Measurements from ENCODE around the gene ITPR3. TPM values are rescaled to one million over a fixed set of nuclear protein-coding genes. Genes with fewer than 3 reads are reported as not detected.
A peak's percentile ranks its signal among the peaks of the same experiment; 100 is the strongest.
"Not testable (repeated sequence)": the region's sequence is repeated elsewhere in the genome, so short reads cannot be mapped to it uniquely, and the experiment has no call there.

Gene ITPR3
- polyA plus RNA-seq, 5 donors, result 56.2 to 87.2 (median 77.9) TPM

- DNase-seq, result peak in 1 of 2 donors; percentile 55
These were observed 31.2 kb upstream of the ITPR3 start for GRCh38 chr6:33589731-33590530.

DNA sequence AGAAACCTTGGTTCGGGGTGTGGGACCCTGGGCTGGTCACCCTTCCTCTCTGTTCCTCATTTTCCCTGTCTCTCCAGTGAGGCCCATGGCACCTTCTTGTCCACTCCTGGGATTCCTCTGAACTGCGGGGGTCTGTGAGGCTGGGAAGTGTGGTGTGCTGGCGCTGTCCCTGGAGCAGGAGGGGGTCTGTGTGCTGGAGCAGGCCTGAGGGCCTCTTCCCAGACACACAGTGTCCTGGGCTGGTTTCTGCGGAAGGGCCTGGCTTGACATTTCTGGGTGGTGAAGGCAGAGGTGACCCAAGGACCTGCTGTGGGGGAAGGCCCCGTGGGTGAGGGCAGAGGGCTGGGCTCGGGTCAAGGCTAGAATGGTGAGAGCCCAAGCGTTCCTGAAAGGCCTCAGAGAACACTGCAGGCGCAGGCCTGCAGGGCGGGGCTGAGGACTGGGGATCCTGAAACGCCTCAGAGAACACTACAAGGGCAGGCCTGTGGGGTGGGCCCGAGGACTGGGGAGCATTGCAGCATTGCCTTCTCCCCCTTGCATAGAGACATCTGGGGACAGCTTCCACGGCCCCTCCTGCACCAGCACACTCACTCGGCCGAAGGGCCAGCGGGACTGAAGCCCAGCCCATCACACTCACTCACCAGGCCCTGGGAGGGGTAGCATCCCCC, 30.5 kb upstream of the ITPR3 start:
- no peak for DNase-seq

GRCh38 chr6:33591424-33592032, 29.6 kb upstream of the ITPR3 start:
- no peak for DNase-seq

GRCh38 chr6:33592280-33592594, 28.9 kb upstream of the ITPR3 start:
- no peak for DNase-seq

DNA sequence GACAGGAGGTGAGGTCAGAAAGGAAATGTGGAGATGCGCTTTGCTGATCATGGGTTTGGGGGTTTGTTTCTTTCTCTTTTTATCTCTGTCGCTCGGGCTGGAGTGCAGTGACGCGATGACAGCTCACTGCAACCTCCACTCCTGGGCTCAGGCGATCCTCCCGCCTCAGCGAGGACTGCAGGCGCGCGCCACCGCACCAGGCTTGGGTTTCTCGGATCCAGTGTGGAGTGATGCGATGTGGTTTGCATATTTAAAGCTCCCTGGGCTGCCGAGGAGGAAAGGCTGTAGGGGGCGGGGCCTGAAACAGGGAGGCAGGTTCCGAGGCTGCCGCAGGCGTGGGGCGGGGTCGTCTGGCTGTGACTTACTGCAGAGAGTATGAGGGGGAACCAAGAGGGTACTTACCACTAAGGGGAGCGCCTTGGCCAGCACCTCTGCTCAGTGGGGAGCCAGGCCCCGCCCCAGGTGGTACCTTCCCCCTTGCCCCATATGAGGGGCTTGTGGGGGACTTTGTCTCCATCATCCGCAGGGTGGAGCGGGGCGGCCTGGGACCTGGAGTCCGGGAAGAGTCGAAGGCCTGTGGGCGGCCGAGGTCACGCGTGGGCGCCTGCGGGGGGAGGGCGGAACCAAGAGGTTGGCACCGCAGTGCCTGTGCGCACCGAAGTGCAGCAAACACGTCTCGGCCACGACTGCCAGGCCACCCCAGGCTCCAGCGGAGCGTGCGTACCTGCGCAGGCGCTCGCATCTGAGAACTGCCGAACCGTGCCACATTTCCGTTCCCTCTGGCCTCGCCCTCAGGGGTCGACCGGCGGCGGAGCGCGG, 28.3 kb upstream of the ITPR3 start:
- DNase-seq, result no peak

DNA sequence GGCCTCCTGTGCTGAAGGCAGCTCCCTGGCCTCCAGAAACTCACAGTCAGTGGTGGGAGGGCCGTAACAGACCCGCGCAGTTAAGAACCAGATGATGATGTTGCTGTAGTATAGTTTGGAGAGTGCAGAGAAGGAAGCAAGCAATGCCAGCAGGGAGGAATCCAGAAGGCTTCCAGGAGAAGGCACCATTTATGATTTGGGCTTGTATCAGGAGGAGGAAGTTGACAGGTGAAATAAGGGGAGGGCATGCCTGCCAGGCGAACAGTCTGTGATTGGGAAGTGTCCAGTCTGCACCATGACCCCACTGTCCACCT, 27.8 kb upstream of the ITPR3 start:
- DNase-seq, result no peak

GRCh38 chr6:33595001-33595846, 25.9 kb upstream of the ITPR3 start:
- no peak for DNase-seq

DNA sequence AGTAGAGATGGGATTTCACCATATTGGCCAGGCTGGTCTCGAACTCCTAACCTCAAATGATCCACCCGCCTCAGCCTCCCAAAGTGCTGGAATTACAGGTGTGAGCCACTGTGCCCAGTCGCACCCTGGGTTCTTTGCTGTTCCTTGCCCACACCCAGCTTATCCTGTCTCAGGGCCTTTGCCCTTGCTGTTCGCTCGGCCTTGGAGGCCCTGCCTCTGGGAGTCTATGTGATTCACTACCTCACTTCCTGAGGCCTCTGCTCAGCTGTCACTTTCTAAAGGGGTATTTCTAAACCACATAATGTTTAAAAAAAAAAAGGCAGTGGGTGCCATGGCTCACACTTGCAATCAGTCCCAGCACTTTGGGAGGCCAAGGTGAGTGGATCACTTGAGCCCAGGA, 24.2 kb upstream of the ITPR3 start:
- not testable (repeated sequence) for DNase-seq

DNA sequence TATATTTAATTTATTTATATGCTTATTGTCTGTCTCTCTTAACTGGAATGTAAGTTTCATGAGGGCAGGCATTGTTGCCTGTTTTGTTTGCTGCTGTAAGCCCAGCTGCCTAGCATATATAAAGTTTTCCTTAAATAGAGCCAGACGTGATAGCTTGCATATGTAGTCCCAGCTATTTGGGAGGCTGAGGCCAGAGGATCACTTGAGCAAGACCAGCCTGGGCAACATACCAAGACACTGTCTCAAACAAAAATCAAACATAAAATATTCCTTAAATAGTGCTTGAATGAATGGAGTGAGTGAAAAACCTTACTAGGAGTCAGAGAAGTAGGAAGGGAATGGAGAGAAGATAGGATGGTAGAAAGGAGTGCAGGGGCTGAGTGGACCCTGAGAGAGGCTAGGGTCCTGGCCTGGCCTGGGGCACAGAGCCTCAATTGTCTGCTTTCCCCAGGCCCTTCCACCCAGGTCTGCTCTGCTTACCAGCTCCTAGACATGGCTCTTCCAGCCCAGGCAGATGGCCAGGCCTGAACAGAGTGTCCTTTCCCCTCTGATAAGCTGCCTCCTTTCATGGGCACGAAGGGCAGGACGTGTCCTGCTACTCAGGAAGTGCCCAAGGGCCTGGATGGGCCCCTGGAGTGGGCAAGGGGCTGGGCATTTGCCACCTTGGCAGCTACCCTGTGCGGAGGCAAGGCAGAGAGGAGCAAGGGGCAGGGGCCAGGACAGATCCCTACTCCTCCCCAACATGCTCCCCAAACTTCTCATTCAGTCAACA, 23.4 kb upstream of the ITPR3 start:
- DNase-seq, result no peak

DNA sequence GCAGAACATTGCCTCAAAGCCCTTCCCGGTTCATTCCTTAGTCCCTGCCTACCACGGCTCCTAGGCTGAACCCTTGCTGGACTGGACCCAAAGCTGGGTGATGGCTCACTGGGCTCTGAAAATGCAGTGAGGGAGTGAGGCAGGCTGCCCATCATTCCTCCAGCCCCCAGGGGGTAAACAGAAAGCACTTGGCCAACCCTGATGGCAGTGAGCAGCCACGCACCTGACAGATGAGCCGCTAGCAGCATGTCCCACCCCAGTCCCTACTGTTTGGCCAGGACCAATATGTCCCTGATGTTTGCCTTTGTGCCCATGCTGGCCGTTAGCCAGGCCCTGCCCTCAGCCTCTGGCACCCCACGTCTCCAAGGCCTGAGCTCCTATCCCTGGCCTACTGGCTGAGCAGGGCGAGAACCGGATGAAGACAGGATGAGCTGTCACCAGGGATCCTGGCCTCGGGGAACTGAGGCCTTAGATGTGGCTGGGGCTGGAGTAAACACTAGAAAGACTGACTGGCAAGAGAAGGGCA, 21.6 kb upstream of the ITPR3 start:
- no peak for DNase-seq

DNA sequence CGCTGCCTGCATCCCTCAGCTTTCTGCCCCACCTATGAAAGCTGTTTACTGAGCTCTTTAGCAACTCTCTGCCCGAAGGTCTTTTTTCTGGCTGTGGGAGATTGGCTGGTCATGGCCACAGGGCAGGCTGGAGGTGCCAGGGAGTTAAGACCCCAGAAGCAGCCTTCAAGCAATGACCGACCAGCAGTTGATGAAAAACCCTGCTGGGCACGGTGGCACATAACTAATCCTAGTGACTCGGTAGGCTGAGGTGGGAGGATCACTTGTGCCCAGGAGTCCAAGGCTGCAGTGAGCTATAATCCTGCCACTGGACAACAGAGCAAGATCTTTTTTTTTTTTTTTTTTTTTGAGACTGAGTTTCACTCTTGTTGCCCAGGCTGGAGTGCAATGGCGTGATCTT, 20.4 kb upstream of the ITPR3 start:
- no peak for DNase-seq

DNA sequence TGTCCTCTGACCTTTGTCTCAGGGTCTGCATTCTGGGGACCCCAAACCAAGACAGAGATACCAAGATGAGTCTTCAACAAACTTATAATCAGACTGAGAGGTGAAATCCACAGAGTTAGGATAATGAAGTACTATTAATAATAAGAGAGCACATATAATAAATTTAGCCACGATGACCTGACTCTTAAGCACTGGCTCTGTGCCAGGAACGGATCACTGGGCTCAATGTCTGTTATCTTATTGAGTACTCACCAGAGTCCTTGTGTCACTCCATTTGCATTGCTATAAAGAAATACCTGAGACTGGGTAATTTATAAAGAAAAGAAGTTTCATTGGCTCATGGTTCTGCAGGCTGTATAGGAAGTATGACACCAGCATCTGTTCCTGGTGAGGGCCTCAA, 18.9 kb upstream of the ITPR3 start:
- no peak for DNase-seq

- DNase-seq, result no peak
These were observed 15.9 kb upstream of the ITPR3 start for GRCh38 chr6:33604941-33605854.

- no peak for DNase-seq
These were observed 14.5 kb upstream of the ITPR3 start for GRCh38 chr6:33606642-33607041.

- no peak for DNase-seq
These were observed 13.9 kb upstream of the ITPR3 start for GRCh38 chr6:33607126-33607783.

GRCh38 chr6:33607784-33608161, 13.3 kb upstream of the ITPR3 start:
- no peak for DNase-seq

DNA sequence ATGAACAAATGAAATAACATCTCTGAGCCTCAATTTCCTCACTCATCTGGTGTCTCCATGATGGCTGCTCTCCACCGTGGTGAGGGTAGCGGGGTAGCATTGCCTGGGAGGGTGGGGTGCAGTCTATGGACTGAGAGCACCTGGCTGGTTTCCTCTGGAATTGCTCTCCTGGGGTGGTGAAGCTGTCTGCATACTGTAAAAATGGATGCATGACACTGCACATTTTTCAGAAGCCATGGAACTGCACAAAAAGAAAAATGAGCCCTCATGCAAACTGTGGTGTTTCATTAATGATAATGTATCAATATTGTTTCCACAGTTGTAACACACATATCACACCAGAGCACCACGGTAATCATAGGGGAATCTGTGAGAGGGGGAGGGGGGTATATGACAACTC, 12.1 kb upstream of the ITPR3 start:
- no peak for DNase-seq

- no peak for DNase-seq
These were observed 11.6 kb upstream of the ITPR3 start for GRCh38 chr6:33609528-33609927.

DNA sequence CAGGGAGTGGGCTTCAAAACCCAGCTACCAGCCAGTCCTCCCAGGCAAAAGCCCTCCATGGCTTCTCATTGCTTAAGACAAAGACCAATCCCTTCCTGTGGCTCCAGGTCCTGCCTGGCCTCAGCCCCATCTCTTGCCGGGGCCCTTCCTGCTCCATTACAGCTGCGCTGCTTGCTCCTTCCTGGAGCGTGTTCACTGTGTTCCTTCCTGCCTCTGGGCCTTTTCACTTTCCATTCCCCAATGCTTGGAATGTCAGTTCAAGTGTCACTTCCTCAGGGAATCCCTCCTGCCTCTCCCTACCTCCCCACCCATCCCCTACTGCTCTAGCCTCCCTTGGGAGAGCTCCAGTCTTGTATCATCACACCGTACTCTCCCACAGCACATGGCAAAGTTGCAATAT, 11.1 kb upstream of the ITPR3 start:
- DNase-seq, result no peak

Data from right lung (tissue), 5 donors.